GM18502 (cell line): Measurements from ENCODE around the gene TBC1D24.
"Not testable (repeated sequence)": the region's sequence is repeated elsewhere in the genome, so short reads cannot be mapped to it uniquely, and the experiment has no call there.

Experiments used
- ATAC-seq: cut with Tn5 transposase; IDR thresholded peaks from one replicate; pipeline ENCODE4 v1.9.1; 2021; ENCODE audit warnings: mild to moderate bottlenecking; ENCODE audit not compliant: unreplicated experiment, poor library complexity

Gene TBC1D24

GRCh38 chr16:2474877-2475412, at the start of gene TBC1D24:
TSS of gene TBC1D24 (plus strand) at chr16:2475127. CDS start at chr16:2496149, 21,022 bp downstream.
- peak; percentile 55 for ATAC-seq

- ATAC-seq = no peak
These were observed 49.0 kb upstream of the TBC1D24 start for GRCh38 chr16:2425825-2426430.

- no peak for ATAC-seq
These were observed 48.0 kb upstream of the TBC1D24 start for GRCh38 chr16:2426941-2427361.

GRCh38 chr16:2427526-2427925, 47.4 kb upstream of the TBC1D24 start:
- ATAC-seq = no peak

GRCh38 chr16:2428051-2428783, 46.7 kb upstream of the TBC1D24 start:
- ATAC-seq = peak; percentile 19

- ATAC-seq = no peak
These were observed 46.2 kb upstream of the TBC1D24 start for GRCh38 chr16:2428784-2429033.

GRCh38 chr16:2429034-2429770, 45.7 kb upstream of the TBC1D24 start, which contains the start of gene CCNF:
TSS of gene CCNF (plus strand) at chr16:2429447. CDS start at chr16:2429482, 35 bp downstream.
- peak; percentile 80 for ATAC-seq

- ATAC-seq = peak; percentile 18
These were observed 44.9 kb upstream of the TBC1D24 start for GRCh38 chr16:2429771-2430663.

GRCh38 chr16:2432286-2432685, 42.6 kb upstream of the TBC1D24 start:
- ATAC-seq = no peak

- no peak for ATAC-seq
These were observed 42.0 kb upstream of the TBC1D24 start for GRCh38 chr16:2432801-2433505.

- ATAC-seq = not testable (repeated sequence)
These were observed 39.7 kb upstream of the TBC1D24 start for GRCh38 chr16:2435236-2435635.

- no peak for ATAC-seq
These were observed 38.8 kb upstream of the TBC1D24 start for GRCh38 chr16:2436110-2436509.

- ATAC-seq = no peak
These were observed 37.7 kb upstream of the TBC1D24 start for GRCh38 chr16:2437032-2437790.

- no peak for ATAC-seq
These were observed 36.8 kb upstream of the TBC1D24 start for GRCh38 chr16:2438121-2438520.

- no peak for ATAC-seq
These were observed 35.3 kb upstream of the TBC1D24 start for GRCh38 chr16:2439598-2439997.

GRCh38 chr16:2441143-2441804, 33.7 kb upstream of the TBC1D24 start:
- ATAC-seq = not testable (repeated sequence)

GRCh38 chr16:2443555-2443954, 31.4 kb upstream of the TBC1D24 start:
- no peak for ATAC-seq

GRCh38 chr16:2447920-2448583, 26.9 kb upstream of the TBC1D24 start:
- ATAC-seq = no peak
